GM23338 (cell line): ENCODE data around the gene CD83.

Experiments used
- EZH2 ChIP-seq: fragments of 200-600 bp; sonication (generic); IDR thresholded peaks from one replicate; pipeline ENCODE4 v1.8.0; 2017; ENCODE audit warnings: antibody characterized with exemption, mild to moderate bottlenecking, low read depth; ENCODE audit not compliant: unreplicated experiment
- POLR2AphosphoS5 ChIP-seq: IDR thresholded peaks from 2 replicates; pipeline ENCODE4 v1.6.1; 2016; ENCODE audit warnings: antibody characterized with exemption, low read depth
- TF ChIP-seq, protein P1 (sequence below): IDR thresholded peaks from 2 replicates; pipeline ENCODE4 v1.6.1; 2016; ENCODE audit warnings: antibody characterized with exemption
- TF ChIP-seq, protein P2 (sequence below), 2 experiments: fragments of 200-600 bp in 1 of 2; sonication (generic) in 1 of 2; conservative IDR thresholded peaks; 2 replicates each; pipeline versions ENCODE4 v1.5.1 to v1.6.1; 2016 to 2017; ENCODE audit warnings: antibody characterized with exemption in 2 of 2, low read depth in 2 of 2, mild to moderate bottlenecking in 2 of 2, moderate library complexity in 1 of 2

DNA sequence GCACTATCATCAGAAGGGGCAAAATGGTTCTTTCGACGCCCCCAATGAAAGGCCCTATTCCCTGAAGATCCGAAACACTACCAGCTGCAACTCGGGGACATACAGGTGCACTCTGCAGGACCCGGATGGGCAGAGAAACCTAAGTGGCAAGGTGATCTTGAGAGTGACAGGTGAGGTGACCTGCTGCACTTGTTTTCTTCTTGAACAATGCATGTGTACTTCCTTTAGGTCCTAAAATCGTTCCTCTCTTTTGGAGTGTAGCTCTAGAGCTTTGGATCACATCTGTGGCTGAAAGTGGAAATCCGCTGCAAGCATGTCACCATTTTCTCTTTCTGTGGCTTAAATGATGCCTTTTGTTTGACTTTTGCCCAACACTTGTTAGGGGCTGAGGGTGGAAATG lies 14.0 kb downstream of the CD83 start:
- TF ChIP-seq, protein P1, sequence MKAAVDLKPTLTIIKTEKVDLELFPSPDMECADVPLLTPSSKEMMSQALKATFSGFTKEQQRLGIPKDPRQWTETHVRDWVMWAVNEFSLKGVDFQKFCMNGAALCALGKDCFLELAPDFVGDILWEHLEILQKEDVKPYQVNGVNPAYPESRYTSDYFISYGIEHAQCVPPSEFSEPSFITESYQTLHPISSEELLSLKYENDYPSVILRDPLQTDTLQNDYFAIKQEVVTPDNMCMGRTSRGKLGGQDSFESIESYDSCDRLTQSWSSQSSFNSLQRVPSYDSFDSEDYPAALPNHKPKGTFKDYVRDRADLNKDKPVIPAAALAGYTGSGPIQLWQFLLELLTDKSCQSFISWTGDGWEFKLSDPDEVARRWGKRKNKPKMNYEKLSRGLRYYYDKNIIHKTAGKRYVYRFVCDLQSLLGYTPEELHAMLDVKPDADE, result no peak
- TF ChIP-seq EZH2 (no peak), POLR2AphosphoS5 (no peak)
- TF ChIP-seq, protein P2, sequence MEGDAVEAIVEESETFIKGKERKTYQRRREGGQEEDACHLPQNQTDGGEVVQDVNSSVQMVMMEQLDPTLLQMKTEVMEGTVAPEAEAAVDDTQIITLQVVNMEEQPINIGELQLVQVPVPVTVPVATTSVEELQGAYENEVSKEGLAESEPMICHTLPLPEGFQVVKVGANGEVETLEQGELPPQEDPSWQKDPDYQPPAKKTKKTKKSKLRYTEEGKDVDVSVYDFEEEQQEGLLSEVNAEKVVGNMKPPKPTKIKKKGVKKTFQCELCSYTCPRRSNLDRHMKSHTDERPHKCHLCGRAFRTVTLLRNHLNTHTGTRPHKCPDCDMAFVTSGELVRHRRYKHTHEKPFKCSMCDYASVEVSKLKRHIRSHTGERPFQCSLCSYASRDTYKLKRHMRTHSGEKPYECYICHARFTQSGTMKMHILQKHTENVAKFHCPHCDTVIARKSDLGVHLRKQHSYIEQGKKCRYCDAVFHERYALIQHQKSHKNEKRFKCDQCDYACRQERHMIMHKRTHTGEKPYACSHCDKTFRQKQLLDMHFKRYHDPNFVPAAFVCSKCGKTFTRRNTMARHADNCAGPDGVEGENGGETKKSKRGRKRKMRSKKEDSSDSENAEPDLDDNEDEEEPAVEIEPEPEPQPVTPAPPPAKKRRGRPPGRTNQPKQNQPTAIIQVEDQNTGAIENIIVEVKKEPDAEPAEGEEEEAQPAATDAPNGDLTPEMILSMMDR (conservative IDR thresholded peaks at IDR 0.05; ENCODE audit: low read depth in 2 of 2), result no peak
